GM18517 (cell line): ENCODE results near the gene E2F3.

Experiments
- ATAC-seq: cut with Tn5 transposase; IDR thresholded peaks from one replicate; pipeline ENCODE4 v1.9.1; 2021; ENCODE audit warnings: mild to moderate bottlenecking, moderate library complexity; ENCODE audit not compliant: unreplicated experiment

Gene E2F3

DNA sequence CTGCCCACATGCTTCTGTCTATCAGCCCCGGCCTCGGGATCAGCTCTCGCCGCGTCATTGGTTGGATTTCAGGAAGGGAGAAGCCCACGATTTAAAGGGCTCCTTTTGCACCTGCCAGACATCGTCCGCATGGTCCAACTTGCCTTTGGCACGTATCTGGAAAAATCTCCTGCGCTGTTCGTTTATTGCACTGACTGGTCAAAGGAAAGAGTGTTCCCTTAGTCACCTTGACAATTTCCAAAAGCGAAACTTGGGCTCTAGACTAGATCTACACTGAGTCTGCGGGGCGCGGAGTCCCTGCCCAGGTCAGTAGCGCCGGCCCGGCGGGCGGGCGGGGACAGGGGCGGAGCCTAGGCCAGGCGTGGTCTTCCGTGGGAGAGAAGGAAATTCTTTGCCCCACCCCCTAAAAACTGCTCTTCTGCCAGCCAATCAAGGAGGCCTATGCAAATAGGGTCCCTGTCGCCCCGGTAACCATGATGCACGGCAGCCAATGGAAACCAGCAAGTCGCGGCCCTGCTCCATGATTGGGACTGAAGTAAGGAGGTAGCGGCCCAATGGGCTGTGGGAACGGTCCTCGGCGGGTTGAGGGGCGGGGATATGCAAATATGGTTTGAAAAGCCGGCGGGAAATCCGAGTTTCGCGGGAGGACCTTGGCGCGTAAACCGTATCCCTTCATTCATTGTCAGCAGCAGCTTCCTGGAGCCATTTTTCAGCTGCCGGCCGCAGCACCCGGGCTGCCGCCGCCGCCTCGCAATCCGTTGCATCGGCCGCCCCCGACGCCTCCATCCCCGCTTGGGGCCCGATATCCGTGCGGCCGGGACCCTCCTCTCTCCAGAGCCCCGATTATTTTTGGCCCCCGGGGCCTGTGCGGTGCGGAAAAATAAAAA is at the start of gene E2F3:
Gene E2F3, plus strand, starts transcription at position 675 of the 887 bp plus-strand sequence. CDS start 354 bp downstream, outside the sequence.
- peak; percentile 82 for ATAC-seq

DNA sequence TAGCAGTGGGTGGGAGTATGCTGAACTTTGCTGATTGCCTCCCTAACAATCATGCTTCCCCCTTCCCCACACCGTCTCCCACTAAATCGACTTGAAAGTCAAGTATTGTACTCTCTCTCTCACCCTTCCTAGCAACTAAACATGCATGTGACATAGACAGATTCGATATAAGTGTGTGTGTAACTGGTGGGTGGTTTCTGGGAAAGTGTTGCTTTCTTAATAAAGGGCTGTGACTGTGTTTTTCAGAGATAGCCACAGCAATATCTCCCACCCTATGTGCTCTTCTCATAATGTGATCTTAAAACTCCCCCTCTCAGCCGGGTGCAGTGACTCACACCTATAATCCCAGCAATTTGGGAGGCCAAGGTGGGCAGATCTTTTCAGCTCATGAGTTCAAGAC is 49.3 kb upstream of the E2F3 start:
- no peak for ATAC-seq

DNA sequence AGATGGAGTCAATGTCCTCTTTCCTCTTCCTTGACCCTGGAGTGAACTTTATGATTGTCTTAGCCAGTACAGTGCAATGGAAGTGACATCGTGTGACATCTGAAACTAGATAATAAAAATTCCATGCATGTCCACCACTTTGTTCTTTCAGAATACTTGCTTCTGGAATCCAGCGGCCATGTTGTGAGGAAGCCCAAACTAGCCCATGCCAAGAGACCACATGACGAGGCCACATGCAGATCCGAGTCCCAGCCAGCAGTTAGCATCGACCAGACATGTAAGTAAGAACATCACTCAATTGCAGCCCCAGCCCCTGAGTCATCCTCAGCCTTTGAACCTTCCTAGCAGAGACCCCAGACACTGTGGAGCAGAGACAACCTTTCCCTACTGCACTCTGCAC is 48.5 kb upstream of the E2F3 start:
- ATAC-seq: no peak

GRCh38 chr6:20354366-20354765 is 47.3 kb upstream of the E2F3 start:
- no peak for ATAC-seq

DNA sequence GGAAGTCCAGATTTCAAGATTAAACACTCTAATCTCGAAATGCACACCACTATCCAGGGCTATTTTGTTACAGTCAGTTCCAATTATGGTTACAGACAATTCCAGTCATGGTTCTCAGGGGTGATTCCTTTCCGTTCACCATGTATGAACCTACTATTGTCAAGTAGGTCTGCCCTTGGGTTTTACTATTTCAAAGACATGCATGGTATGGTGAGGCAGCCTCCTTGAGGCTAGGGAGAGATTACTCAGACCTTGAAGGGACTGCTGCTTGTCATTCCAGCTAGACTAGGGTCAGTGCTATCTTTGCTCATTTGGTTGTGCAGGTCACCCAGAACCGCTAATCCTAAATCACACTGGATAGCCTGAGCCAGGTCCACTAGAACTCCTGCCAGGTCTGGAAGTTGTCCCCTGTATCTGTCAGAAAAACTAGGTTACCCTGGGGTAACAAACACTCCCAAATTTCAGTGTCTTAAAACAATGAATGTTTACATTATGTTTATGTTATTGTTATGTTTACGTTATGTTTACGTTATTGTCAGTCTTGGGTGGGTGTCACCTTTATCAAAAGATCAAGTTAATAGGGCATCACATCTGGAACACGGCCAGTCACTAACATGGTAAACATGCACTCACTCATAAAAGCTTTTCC is 41.1 kb upstream of the E2F3 start:
- no peak for ATAC-seq

GRCh38 chr6:20362623-20363022 is 39.1 kb upstream of the E2F3 start:
- ATAC-seq: no peak

DNA sequence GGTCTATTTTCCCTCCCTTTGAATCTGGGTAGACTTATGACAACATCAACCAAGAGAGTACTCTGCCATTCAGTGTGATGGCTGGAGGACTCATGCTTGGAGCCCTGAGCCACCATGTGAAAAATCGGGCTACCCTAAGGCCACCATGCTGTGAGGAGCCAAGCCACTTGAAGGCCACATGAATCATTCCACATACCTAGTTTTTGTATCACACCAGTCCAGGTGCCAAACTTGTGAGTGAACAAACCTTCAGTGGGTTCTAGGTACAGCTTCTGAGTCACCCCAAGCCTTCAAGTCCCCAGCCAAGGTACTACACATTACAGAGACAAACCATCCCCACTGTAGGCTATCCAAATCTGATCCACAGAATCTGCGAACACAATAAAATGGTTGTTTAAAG is 37.4 kb upstream of the E2F3 start:
- no peak for ATAC-seq

- ATAC-seq: peak; percentile 84
Observed at GRCh38 chr6:20365456-20365855, 36.2 kb upstream of the E2F3 start.

DNA sequence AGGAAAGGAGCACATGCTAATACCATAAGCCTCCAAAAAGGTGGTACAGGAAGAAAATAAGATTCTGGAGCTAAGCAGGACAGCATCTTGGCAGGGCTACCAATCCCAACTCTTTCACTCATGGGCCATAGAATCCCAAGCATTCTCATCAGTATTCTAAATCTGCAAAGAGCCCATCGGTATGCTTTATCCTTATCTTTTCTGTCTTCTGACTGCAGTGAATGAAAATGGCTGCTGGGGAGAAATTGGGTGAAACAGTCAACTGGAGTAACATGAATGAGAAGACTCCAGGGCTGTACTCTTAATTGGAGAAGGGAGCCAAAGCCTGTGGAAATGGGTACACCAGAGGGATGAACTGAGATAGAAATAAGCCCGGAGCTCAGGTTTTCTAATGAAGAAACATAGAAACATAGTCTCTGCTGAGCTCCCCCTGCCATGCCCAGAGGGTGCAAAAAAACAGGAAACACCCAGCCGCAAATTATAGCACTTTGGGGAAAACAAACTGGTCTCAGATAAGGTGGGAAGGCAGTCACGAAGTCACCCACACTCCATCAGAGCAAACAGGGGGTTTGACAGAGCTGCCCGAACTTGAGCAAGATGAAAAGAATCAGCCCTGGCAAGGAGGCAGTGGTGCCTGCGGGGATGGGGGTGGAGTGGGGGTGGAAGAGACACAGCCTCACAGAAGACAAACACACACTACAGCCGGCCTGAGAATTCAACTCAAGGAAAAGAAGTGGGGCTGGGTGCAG is 35.4 kb upstream of the E2F3 start:
- no peak for ATAC-seq

DNA sequence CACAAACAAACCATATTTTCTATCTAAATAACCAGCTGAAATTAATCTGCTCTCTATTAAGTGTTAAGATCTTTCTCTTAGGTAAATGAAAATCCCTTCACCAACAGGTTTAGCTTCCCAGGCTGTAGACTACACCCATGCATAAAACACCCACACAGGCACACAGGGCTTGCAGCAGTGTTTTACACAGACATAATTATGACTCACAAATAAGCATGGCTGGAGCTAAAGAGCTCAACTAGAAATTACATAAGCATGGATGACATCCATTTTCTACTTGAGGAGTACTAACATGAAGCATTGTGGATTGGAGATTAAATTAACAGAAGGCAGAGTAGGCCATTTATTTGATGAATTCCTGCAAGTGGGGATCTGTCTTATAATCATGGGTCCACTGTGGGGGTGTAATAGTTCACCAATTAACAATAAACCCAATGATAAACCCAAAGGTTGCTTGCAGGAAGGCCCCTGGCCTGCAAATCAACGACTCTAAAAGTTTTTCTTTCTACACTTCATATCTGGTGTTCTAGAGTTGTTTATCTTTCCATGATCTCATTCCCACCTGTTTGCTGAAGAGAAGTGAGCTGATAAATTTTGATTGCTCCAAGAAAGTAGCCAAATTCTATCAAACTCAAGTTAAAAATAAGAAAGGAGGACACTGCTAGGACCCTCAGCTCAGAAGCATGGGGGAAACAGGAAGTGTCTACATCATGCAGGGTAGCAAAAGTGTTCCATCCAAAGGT is 33.8 kb upstream of the E2F3 start:
- ATAC-seq: no peak

DNA sequence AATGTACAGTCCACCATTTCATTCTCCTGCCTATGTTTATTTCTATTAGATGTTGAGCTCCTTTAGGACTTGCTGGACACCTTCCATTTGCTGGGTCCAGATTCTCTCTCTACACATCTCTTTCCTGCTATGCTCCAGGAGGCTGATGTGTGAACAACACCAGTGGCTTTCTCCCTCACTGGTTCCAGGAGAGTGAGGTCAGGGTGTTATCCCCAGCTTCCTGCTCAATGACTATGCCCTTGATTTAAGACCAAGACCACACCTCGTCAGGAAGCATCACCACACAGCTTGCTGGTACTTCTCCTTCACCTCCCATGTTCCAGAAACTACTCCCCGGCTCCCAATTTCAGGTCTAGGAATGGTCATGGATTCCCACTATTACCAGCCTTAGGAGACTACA is 31.3 kb upstream of the E2F3 start:
- ATAC-seq: no peak

DNA sequence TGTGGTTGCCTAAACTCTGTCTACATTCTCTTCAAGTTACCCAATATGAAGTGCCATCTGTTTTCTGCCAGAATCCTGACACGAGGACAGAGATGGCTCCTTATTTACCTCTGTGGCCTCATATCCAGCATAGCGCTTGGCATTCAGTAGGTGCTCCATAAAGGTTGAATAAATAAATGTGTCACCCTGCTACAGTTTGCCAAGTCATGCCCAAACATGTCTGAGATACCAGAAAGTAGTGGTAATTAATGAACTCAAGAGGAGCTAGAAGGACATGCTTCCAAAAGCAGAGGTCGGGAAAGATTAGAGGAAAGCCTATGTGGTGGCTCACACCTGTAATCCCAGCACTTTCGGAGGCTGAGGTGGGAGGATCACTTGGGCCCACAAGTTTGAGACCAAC is 30.9 kb upstream of the E2F3 start:
- ATAC-seq: no peak

GRCh38 chr6:20375436-20375835 is 26.2 kb upstream of the E2F3 start:
- ATAC-seq: no peak

DNA sequence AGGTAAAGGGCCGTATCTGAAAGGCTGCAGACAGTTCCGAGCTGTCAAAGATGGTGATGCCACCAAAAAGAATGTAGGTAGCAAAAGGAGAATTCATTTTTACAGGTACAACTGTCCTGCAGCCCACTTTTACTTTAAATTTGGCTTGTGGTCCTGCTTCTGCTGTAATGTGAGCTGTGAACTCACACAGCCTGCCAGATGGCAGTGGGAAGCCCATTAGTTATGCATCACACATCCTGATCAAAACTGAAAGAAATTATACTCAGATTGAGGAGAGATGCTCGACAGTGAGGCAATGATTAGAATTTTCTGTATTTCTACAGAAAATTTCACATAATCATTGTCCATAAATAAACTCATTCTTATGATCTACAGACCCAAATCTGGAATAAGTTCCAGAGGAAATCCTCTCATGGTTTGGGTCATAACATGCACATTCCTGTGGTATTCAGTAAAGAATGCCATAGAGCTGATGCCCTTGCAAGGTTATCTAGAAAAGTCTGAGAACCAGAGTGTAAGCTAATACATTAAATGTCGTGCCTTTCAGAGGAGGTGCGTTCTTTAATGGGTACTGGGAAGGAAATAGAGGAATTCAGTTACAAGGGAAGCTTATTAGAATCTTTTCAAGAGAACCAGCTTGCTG is 23.9 kb upstream of the E2F3 start:
- no peak for ATAC-seq

- no peak for ATAC-seq
Observed at GRCh38 chr6:20379231-20379630, 22.4 kb upstream of the E2F3 start.

DNA sequence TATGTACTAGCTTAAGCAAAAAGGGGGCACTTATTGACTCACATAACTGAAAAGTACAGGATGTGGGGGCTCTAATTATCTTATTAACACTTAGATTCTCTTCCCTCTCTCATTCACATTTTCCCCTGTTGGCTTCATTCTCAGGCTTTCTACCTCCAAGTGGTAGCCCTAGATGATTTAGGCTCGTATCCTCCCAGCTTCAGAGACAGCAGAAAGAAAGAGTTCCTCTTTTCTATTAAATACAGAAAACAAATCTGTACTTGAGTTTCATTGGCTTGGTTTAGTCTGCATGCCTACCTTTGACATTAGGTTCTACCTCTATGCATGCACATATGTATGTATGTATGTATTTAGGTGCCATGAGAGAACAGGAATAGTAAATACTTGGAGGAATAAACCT is 15.5 kb upstream of the E2F3 start:
- no peak for ATAC-seq

DNA sequence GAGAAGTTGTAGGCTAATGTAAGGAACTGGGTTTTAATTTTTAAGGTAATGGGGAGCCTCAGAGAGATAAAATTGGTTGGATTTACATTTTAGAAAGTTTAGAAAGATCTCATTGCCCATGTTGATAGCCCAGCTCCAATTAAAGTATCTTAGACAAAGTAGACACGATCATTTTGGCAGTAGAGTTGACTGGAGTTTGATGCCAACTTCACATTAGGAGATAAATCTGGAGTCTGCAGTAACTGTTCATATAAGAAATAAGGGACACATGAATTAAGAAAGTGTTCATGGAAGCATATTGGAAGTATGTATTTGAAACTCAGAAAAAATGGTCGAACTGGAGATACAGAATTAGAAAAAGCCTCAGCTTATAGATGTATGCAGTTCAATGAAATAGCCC is 12.6 kb upstream of the E2F3 start:
- no peak for ATAC-seq

- ATAC-seq: no peak
Observed at GRCh38 chr6:20393297-20393696, 8.4 kb upstream of the E2F3 start.

DNA sequence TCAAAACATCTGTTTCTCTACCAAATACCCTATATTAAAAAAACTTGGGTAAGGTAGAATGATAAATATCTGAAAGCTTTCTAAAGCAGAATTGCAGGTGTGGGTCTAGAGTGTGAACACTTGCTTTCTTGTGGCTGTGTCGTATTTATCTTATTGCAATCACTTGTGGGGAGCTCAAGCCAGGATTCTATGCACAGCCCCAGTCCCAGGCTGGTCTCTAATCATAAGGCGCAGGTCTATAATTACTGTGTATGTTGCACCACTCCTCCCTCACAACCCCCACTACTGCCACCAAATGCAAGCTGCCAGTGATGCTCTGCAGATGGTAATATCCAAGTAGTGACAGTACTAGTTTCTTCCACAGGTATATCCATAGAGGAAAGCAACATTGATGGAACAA is 2.2 kb upstream of the E2F3 start:
- no peak for ATAC-seq

DNA sequence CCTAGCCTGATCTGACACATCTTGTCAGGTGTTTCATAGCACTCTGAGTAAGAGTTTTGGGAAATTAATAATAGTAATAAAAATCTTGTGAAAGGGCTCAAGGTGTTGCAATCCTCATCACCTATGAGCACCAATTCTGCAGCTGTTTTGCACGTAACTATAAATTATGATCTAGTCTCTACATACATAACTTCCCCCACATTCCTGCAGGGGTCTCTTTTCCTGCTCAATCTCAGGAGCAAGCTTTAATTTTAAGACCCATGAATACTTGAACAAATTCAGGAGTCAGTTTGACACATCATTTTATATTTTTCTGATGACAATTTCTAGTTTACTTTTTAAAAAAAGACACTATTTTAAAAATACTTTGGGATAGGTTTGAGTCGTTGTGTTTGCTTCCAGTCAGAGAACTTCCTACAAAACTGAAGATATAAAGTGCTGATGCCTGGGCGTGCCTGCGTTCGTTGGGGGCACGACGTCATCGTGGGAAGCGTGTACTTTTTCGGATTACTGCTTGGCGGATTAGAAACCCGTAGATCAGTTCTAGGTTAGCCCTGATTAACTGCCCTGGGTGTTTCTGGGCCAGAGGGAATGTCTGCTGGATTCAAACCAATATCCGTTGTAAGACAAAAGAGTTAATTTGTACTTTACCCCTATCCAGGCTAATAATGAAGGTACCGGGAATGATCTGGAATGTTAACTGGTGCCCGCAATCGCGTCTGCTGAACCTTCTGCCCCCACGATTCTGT is 1.0 kb upstream of the E2F3 start:
- ATAC-seq: no peak
